Measurements from ENCODE around the gene RERG.

RERG gene

DNA sequence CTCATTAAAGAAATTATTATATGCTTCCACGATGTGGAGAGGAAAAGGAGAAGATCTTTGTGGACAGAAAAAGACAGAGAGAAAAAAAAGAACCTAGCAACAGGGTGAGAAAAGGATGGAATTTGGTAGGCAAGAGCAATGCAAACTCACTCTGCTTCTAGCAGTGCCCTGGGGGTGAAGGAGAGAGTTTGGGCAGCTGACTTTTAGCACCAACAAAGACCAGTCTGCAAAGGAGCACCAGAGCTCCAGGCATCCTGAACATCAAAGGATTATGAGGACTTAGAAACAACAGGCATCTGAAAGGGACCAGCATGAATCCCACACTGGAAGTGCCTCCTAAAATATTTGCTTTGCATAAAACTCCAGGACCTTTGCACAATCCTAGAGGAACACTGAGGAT, 32.8 kb upstream of the RERG start:
- H3K27ac ChIP-seq: no peak overlapping the region
- TF ChIP-seq ZFX (IDR thresholded peaks at IDR 0.05): no peak
- TF ChIP-seq, protein P1, sequence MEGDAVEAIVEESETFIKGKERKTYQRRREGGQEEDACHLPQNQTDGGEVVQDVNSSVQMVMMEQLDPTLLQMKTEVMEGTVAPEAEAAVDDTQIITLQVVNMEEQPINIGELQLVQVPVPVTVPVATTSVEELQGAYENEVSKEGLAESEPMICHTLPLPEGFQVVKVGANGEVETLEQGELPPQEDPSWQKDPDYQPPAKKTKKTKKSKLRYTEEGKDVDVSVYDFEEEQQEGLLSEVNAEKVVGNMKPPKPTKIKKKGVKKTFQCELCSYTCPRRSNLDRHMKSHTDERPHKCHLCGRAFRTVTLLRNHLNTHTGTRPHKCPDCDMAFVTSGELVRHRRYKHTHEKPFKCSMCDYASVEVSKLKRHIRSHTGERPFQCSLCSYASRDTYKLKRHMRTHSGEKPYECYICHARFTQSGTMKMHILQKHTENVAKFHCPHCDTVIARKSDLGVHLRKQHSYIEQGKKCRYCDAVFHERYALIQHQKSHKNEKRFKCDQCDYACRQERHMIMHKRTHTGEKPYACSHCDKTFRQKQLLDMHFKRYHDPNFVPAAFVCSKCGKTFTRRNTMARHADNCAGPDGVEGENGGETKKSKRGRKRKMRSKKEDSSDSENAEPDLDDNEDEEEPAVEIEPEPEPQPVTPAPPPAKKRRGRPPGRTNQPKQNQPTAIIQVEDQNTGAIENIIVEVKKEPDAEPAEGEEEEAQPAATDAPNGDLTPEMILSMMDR (conservative IDR thresholded peaks at IDR 0.05): no peak

- H3K27ac ChIP-seq: no peak overlapping the region
- no peak for TF ChIP-seq ZFX (IDR thresholded peaks at IDR 0.05)
- TF ChIP-seq, protein P1 (conservative IDR thresholded peaks at IDR 0.05): no peak
These were observed 23.7 kb upstream of the RERG start for GRCh38 chr12:15244926-15245325.

DNA sequence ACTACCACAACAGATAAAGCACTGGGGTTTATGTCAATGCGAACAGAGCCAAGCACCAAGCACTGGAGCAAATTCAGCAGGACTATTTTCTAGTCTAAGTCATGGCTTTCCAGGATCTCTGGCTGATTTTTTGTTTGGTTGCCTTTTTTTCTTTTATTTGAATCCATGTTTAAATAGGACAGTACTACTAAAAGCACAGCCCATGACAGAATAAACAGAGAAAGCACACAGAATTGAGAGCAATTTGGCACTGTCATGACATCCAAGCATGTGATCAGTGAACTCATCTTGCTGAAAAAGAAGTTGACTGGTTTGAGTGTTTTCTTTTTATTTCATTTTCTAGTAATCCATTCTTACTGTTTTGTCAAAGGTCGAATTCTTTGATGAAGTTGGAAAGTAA, 23.1 kb upstream of the RERG start:
- TF ChIP-seq, protein P1 (conservative IDR thresholded peaks at IDR 0.05): no peak
- no peak for TF ChIP-seq ZFX (IDR thresholded peaks at IDR 0.05)
- no peak overlapping the region for H3K27ac ChIP-seq

DNA sequence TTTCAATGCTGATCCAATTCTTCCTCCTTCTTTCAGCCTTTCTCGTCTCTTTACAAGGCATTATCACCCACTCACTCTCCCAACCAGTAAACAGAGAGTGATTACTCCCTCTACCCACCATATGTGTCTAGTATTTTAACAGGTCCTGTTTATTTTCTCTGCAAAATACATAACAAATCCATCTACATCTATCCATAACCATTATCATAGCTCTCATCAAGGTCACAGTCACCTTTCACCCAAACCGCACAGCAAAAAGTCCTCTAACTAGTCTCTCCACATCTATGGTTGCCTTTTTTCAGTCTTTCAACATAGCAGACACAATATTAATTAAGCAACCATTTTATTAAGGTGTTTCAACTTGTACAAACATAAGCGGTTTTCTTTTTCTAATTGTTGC, 21.9 kb upstream of the RERG start:
- TF ChIP-seq, protein P1 (conservative IDR thresholded peaks at IDR 0.05): no peak
- no peak for TF ChIP-seq ZFX (IDR thresholded peaks at IDR 0.05)
- H3K27ac ChIP-seq: no peak overlapping the region

- no peak for TF ChIP-seq ZFX (IDR thresholded peaks at IDR 0.05)
- TF ChIP-seq, protein P1 (conservative IDR thresholded peaks at IDR 0.05): no peak
- no peak overlapping the region for H3K27ac ChIP-seq
These were observed 19.7 kb upstream of the RERG start for GRCh38 chr12:15240898-15241297.

GRCh38 chr12:15234508-15234907, 13.3 kb upstream of the RERG start:
- TF ChIP-seq ZFX (IDR thresholded peaks at IDR 0.05): no peak
- TF ChIP-seq, protein P1 (conservative IDR thresholded peaks at IDR 0.05): no peak
- no peak overlapping the region for H3K27ac ChIP-seq

GRCh38 chr12:15234011-15234410, 12.8 kb upstream of the RERG start:
- TF ChIP-seq, protein P1 (conservative IDR thresholded peaks at IDR 0.05): no peak
- TF ChIP-seq ZFX (IDR thresholded peaks at IDR 0.05): no peak
- H3K27ac ChIP-seq: no peak overlapping the region
